Endometrium (tissue), 2 donors: ENCODE measurements around the gene HPCAL1.

Experiments
- FAIRE-seq: peaks from 2 replicates; lab custom pipeline; 2012; peaks lifted over from hg19 to GRCh38; lab: Jason Lieb, UNC
- donor health status: control.
- donor health status: control.

HPCAL1 gene

GRCh38 chr2:10390369-10390801 is 87.7 kb downstream of the HPCAL1 start:
- no peak for FAIRE-seq

- no peak for FAIRE-seq
Measured at GRCh38 chr2:10392100-10392499, 89.4 kb downstream of the HPCAL1 start.

GRCh38 chr2:10392548-10392947 is 89.8 kb downstream of the HPCAL1 start:
- no peak for FAIRE-seq

GRCh38 chr2:10392951-10393639 is 90.4 kb downstream of the HPCAL1 start:
- no peak for FAIRE-seq

DNA sequence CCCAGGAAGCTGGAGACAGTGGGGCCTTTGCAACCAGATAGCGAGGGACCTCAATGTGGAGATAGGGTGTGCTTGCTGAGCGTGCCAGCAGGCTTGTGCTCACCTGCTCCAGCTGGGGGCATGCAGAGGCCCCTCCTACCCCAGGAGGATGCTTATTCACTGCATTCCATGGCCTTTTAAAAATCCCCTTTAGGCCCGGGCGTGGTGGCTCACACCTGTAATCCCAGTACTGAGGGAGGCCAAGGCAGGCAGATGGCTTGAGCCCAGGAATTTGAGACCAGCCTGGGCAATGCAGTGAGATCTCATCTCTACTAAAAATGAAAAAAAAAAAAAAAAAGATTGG is 90.9 kb downstream of the HPCAL1 start:
- FAIRE-seq, result no peak

- FAIRE-seq, result no peak
Measured at GRCh38 chr2:10395893-10396292, 93.2 kb downstream of the HPCAL1 start.

- no peak for FAIRE-seq
Measured at GRCh38 chr2:10396464-10396863, 93.8 kb downstream of the HPCAL1 start.

DNA sequence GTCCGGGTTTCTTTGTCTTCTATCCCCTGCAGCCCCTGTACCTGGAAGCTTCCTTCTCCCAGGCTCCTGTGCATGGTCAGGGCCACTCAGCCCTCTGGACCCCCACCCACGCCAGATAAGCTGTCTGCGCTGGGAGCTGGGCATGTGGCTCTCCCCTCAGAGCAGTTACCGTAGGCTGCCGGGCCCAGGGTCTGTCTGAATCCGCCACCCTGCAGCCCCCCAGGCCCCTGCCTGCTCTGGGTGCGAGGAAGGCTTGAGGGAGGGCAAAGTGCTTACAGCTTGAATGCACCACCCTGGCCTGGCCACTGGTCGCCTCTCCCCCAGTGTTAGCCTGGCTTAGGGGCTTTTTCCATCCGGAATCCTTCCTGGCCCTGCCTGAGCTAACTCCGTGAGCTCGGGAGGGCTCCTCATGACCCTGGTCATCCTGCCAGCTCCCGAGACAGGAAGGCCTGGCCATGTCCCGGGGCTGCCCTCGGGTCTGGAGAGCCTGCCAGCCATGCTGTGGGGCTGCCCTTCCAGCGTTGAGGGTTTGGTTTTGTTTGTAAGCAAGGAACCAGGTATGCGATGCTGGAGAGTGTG is 94.7 kb downstream of the HPCAL1 start:
- FAIRE-seq, result no peak

- FAIRE-seq, result no peak
Measured at GRCh38 chr2:10397878-10398277, 95.2 kb downstream of the HPCAL1 start.

DNA sequence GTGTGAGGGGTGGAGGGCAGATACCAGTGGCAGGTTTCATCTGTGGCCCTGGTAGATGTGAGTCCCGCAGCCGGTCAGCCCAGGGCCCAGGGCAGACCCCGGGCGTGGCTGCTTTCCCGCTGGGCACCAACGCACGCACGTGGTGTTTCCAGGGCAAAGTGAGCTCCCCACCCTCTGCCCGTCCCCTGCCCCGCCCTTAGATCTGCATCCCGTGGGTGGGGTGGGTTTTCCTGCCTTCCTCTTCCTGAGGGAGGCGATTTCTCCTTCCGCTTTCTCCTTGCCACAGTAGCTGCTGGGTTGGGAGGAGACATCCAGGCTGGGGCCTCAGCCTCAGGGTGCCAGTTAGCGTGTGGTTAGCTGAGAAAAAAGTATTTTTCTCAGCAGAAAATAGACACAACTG is 95.8 kb downstream of the HPCAL1 start:
- FAIRE-seq, result no peak

- no peak for FAIRE-seq
Measured at GRCh38 chr2:10399358-10399757, 96.7 kb downstream of the HPCAL1 start.

DNA sequence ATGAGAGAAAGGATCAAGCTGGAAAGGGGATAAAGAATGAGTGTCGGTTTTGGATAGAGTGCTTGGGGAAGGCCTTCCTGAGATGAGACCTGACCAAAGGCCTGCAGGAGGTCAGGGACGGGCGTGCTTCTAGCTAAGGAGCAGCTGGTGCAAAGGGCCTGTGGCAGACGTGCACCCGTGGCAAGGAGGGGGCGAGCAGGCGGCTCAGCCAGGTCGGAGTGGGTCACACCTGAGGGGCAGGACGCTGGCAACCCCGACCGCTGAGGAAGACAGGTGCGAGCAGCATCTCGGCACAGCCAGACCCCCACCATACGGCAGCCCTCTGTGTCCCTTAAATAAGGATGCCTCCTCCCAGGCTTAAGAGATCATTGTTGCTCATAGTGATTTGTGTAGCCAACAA is 97.3 kb downstream of the HPCAL1 start:
- FAIRE-seq, result no peak

GRCh38 chr2:10400568-10400977 is 97.9 kb downstream of the HPCAL1 start:
- no peak for FAIRE-seq

GRCh38 chr2:10400978-10401951 is 98.6 kb downstream of the HPCAL1 start:
- FAIRE-seq, result no peak

DNA sequence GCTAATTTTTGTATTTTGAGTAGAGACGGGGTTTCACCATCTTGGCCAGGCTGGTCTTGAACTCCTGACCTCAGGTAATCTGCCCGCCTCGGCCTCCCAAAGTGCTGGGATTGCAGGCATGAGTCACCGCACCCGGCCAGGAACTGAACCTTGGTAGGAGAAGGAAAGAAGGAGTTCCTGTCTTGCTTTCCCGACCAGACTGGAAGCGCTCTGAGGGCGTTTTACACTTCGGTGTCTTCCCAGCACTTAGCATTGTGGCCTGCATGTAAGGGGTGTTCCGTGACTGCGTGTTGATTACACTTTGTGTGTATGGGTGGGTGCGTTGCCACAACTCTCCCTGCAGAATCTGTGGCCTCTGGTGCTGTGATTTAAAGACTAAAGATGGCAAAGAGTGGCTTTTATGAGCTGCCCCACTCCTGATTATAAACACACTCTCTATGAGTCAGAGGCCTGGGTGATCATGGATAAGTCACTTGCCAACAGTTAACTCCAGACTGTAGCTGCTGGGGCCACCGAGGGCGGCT is 99.4 kb downstream of the HPCAL1 start:
- FAIRE-seq, result no peak

DNA sequence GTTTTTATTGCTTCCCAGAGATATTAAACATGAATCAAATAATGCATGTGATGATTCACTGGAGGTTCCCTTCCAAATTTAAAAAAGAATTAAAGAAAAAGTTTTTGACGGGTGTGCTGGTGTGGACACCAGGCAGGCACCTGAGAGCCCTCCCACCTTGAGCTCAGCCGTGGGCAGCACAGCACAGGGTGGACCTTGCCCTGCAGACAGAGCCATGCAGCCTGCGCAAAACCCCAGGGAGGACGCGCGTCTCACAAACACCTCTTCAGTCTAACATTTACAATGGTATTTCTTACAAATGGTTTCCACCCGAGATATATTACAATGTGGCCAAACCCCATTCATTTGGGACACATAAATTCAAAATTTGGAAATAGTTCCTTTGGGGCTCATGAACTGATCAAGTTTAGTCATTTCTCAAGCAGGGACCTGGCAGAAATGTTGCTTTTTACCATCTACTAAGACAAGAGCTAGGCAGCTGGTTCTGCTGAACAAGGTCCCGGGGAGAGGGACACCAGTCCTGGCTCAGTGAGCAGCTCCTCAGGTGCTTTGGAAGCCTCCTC is 100.0 kb downstream of the HPCAL1 start:
- no peak for FAIRE-seq

- FAIRE-seq, result no peak
Measured at GRCh38 chr2:10404324-10405143, 101.8 kb downstream of the HPCAL1 start.

DNA sequence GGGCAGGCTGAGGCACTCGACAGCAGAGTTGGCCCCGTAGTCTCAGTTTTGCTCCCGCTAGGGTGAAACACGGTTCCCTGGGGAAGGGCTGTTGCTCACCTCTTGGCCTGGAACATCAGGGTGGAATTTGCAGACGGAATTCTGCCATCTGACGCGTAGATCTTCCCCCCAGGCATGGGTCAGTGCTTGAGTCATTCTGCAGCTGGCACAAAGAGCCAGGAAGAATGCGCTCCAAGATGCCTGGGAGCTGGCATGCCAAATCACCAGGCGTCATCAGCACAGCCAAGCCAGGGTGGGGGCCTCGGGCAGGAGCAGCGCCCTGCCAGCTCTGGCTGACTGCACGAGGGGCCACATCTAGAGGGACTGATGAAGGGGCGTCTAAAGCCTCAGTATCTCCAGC is 102.7 kb downstream of the HPCAL1 start:
- FAIRE-seq, result no peak

- FAIRE-seq, result no peak
Measured at GRCh38 chr2:10406016-10406415, 103.3 kb downstream of the HPCAL1 start.

DNA sequence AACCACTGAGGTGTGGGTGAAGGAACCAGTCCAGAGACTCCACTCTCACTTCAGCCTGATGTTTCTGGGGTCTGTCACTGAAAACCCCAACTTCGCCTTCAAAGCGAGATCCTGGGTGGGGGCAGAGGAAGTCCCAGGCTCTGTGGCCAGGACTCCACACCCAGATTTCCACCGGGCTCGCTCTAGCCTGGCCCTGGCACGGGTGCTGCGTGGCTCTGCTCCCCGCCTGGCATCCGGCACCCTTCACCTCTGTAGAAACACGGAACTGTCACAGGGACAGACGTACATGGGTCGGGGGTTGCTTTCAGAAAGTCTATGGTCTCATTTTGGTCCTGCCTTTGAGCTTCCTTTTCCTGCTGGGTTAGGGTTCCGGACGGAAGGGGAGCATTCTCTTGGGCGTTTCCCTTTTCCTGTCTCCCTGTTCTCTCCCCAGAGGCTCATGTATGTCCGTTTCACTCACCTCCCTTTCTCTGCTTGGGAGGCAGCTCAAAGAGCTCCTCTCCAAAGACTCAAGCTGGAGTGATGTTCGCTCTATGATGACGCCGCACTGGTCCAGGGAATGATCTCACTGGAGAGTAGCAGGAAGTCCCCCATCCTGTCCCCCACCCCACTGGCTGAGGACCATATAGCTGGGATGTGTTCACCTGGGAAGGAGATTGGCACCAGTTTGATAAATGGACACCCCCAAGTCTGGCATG is 103.9 kb downstream of the HPCAL1 start:
- FAIRE-seq, result no peak

DNA sequence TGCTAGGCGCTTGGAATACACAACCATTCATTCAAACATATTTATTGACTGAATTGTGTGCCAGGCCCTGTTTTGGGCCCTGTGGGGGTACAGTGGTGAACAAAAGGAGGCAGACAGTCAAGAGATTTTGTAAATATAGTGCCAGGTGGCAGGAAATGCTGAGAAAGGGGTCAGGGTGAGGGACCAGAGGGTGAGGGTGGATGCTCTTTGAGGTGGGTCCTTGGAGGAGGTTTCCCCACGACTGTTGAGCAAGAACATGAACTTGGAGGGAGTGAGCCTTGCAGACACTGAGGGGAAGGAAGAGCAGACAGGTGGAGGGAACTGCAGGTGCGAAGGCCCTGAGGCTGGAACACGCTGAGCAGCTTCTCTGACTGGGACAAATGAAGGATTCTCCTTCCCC is 104.7 kb downstream of the HPCAL1 start:
- no peak for FAIRE-seq
